ENCODE results near the gene SMAD4. TPM values are rescaled to one million over a fixed set of nuclear protein-coding genes. Genes with fewer than 3 reads are reported as not detected.

Gene SMAD4
- total and polyA plus RNA-seq, 2 donors (not counting 1 experiment from before 2014, with no cell fraction given): 34.8 to 136 TPM

DNA sequence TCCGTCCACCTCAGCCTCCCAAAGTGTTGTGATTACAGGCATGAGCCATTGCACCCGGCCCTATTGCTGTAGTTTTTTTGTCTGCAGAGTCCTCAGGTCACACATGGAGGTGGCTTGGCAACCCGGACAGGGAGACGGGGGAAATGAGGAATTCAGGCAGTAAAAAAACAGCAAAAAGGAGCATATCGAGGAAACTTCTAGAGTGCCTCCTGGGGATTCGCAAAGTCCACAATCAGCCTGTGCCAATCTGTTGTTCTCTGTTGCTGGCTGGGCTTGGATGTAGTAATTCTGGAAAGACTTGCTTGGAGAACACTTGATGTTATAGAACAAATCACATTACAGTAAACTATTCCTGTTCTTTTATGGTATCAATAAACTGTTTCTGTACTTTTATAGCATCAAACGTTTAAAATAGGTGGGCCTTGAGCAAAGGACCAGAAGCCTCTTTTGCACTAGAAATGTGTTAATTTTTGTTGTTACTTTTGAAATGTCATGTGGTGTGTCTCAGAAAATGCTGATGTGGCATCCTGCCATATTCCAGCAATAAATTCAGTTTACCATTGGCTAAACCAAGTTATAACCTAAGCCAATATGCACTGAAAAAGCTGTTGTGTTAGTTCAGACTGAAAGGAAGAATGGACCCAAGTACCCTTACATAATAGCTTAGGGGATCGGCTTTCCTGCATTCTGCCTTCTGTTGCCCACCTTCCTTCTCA, 47.8 kb upstream of the SMAD4 start:
- no peaks in the 10 kb centered on the region for H4K20me1 ChIP-seq (ENCODE audit: control insufficient read depth, insufficient read depth, low read length, poor library complexity, severe bottlenecking)
- intact Hi-C loops (cut with micrococcal nuclease): no loop called here
- H3K27me3 ChIP-seq (replicated peaks in 1 of 4; ENCODE audit: control extremely low read depth in 1 of 4, control insufficient read depth in 3 of 4, insufficient read depth in 4 of 4, low read length in 3 of 4): no peaks in the 10 kb centered on the region
- ATAC-seq (ENCODE audit: low read depth) (no peak), DNase-seq (no peak)
- no peak overlapping the region for H3K27ac ChIP-seq (ENCODE audit: low read length in 2 of 2)
- CTCF ChIA-PET: no interaction called here
- peaks cover 0 to 41% of the 10 kb centered on the region in 2 experiments for H3K36me3 ChIP-seq (replicated peaks in 1 of 2; ENCODE audit: control extremely low read depth in 1 of 2, control insufficient read depth in 1 of 2, extremely low read depth in 1 of 2, insufficient read depth in 2 of 2, low read length in 1 of 2)
- 96% methylated on average over 5 of the region's 8 CpGs for WGBS (ENCODE audit: insufficient coverage)
- Mint-ChIP-seq H3K4me3 (no peak overlapping the region), H3K4me1 (no peaks in the 10 kb centered on the region), H3K27ac (no peak overlapping the region), H3K27me3 (no peaks in the 10 kb centered on the region), H3K9me3 (ENCODE audit: insufficient read depth) (peaks cover 3% of the 10 kb centered on the region)
- H3K4me3 ChIP-seq (ENCODE audit: control extremely low read depth in 1 of 5, extremely low read depth in 1 of 5, insufficient read depth in 1 of 5, low read depth in 2 of 5, low read length in 4 of 5): no peak overlapping the region
- H3K4me1 ChIP-seq (ENCODE audit: control insufficient read depth in 2 of 2, insufficient read depth in 2 of 2, low read length in 2 of 2): no peaks in the 10 kb centered on the region
- no peak overlapping the region for H3K9ac ChIP-seq (ENCODE audit: low read length)
- no peak overlapping the region for H2AFZ ChIP-seq (ENCODE audit: insufficient read depth, low read depth, low read length, poor library complexity, severe bottlenecking)
- peaks cover 10% of the 10 kb centered on the region for H3K79me2 ChIP-seq (ENCODE audit: control insufficient read depth, insufficient read depth, low read length)
- POLR2A ChIA-PET: no interaction called here
- TF ChIP-seq, protein P1, sequence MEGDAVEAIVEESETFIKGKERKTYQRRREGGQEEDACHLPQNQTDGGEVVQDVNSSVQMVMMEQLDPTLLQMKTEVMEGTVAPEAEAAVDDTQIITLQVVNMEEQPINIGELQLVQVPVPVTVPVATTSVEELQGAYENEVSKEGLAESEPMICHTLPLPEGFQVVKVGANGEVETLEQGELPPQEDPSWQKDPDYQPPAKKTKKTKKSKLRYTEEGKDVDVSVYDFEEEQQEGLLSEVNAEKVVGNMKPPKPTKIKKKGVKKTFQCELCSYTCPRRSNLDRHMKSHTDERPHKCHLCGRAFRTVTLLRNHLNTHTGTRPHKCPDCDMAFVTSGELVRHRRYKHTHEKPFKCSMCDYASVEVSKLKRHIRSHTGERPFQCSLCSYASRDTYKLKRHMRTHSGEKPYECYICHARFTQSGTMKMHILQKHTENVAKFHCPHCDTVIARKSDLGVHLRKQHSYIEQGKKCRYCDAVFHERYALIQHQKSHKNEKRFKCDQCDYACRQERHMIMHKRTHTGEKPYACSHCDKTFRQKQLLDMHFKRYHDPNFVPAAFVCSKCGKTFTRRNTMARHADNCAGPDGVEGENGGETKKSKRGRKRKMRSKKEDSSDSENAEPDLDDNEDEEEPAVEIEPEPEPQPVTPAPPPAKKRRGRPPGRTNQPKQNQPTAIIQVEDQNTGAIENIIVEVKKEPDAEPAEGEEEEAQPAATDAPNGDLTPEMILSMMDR (IDR thresholded peaks at IDR 0.05): no peak
- TF ChIP-seq EZH2 (IDR thresholded peaks at IDR 0.05; ENCODE audit: borderline replicate concordance, insufficient read depth, low read depth, low read length, poor library complexity, severe bottlenecking): no peak
- H3K4me2 ChIP-seq (replicated peaks; ENCODE audit: low read depth, low read length, poor library complexity, severe bottlenecking): no peak overlapping the region
- H3K9me3 ChIP-seq (ENCODE audit: control extremely low read depth in 1 of 3, control insufficient read depth in 2 of 3, insufficient read depth in 1 of 3, low read length in 2 of 3): peaks cover 0 to 7% (median 4%) of the 10 kb centered on the region in 3 donors

DNA sequence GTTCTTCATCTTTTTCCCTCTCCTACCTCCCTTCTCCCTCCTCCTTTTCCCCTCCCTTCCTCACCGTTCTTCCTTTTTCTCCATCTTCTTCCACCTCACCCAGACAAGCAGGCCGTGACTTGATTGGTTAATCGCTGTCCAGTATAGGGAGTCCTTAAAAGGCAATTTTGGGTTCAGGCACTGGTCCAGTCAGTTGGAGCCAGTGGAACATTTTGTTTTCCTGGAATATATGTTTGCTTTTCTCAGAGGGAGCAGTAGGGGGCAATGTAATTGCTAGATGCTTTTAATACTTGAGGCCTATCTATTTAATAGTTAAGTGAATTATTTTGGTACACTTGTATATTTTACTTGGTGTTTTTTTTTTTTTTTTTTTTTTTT, 47.2 kb upstream of the SMAD4 start:
- intact Hi-C loops (cut with micrococcal nuclease): no loop called here
- Mint-ChIP-seq H3K4me1 (no peaks in the 10 kb centered on the region), H3K27me3 (no peaks in the 10 kb centered on the region), H3K4me3 (no peak overlapping the region), H3K27ac (no peak overlapping the region), H3K9me3 (ENCODE audit: insufficient read depth) (peaks cover 3% of the 10 kb centered on the region)
- ATAC-seq (ENCODE audit: low read depth) (no peak), DNase-seq (no peak)
- no peaks in the 10 kb centered on the region for H3K27me3 ChIP-seq (replicated peaks in 1 of 4; ENCODE audit: control extremely low read depth in 1 of 4, control insufficient read depth in 3 of 4, insufficient read depth in 4 of 4, low read length in 3 of 4)
- WGBS (ENCODE audit: insufficient coverage): no CpG with 5 or more reads among the region's 3 CpGs
- peaks cover 0 to 38% of the 10 kb centered on the region in 2 experiments for H3K36me3 ChIP-seq (replicated peaks in 1 of 2; ENCODE audit: control extremely low read depth in 1 of 2, control insufficient read depth in 1 of 2, extremely low read depth in 1 of 2, insufficient read depth in 2 of 2, low read length in 1 of 2)
- H3K4me1 ChIP-seq (ENCODE audit: control insufficient read depth in 2 of 2, insufficient read depth in 2 of 2, low read length in 2 of 2): no peaks in the 10 kb centered on the region
- ChIA-PET CTCF (no interaction called here), POLR2A (no interaction called here)
- peaks cover 9% of the 10 kb centered on the region for H3K79me2 ChIP-seq (ENCODE audit: control insufficient read depth, insufficient read depth, low read length)
- no peak overlapping the region for H3K4me2 ChIP-seq (replicated peaks; ENCODE audit: low read depth, low read length, poor library complexity, severe bottlenecking)
- TF ChIP-seq EZH2 (IDR thresholded peaks at IDR 0.05; ENCODE audit: borderline replicate concordance, insufficient read depth, low read depth, low read length, poor library complexity, severe bottlenecking): no peak
- no peak overlapping the region for H2AFZ ChIP-seq (ENCODE audit: insufficient read depth, low read depth, low read length, poor library complexity, severe bottlenecking)
- peaks cover 0 to 1% (median 0%) of the 10 kb centered on the region in 3 donors for H3K9me3 ChIP-seq (ENCODE audit: control extremely low read depth in 1 of 3, control insufficient read depth in 2 of 3, insufficient read depth in 1 of 3, low read length in 2 of 3)
- H4K20me1 ChIP-seq (ENCODE audit: control insufficient read depth, insufficient read depth, low read length, poor library complexity, severe bottlenecking): no peaks in the 10 kb centered on the region
- no peak overlapping the region for H3K27ac ChIP-seq (ENCODE audit: low read length in 2 of 2)
- H3K4me3 ChIP-seq (ENCODE audit: control extremely low read depth in 1 of 5, extremely low read depth in 1 of 5, insufficient read depth in 1 of 5, low read depth in 2 of 5, low read length in 4 of 5): no peak overlapping the region
- no peak overlapping the region for H3K9ac ChIP-seq (ENCODE audit: low read length)
